HFF-Myc (cell line): ENCODE data around the gene DEPP1.
A peak's percentile ranks its signal among the peaks of the same experiment; 100 is the strongest.

Source experiments
- DNase-seq: peaks from one replicate; pipeline ENCODE4 v3.0.0-alpha.2; 2011; ENCODE audit warnings: low read depth; ENCODE audit errors: extremely low read depth
- H3K4me3 ChIP-seq: replicated peaks from 2 replicates; pipeline ENCODE4 v1.5.1; 2011; ENCODE audit warnings: low read depth, mild to moderate bottlenecking, control low read depth, low read length
- TF ChIP-seq, protein P1 (sequence below): IDR thresholded peaks from 2 replicates; pipeline ENCODE4 v1.5.1; 2012; ENCODE audit warnings: mild to moderate bottlenecking, low read depth, low read length, control low read depth; ENCODE audit errors: missing control alignments

The DEPP1 gene

DNA sequence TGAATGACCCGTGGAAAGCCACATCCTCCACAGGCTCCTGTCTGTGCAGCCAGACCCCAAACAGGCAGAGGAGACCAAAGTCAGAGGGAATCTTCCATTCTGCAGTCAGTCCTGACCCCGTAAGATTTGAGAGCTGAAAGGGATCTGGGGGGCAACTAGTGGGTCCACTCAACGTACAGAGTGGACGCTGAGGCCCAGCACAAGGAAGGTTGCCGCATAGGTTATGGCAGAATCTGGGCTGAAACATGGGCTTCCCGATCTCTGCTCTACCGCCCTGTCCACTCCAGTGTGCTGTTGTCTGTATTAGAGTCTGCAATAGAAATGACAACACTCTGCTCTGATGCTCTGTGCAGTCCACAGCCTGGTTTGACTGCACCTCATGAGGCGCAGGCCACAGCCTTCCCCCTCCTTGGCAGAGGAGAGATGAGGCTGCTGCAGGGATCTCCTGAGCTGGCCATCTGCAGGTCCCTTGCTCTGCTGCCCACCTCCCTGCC lies 14.2 kb upstream of the DEPP1 start:
- TF ChIP-seq, protein P1, sequence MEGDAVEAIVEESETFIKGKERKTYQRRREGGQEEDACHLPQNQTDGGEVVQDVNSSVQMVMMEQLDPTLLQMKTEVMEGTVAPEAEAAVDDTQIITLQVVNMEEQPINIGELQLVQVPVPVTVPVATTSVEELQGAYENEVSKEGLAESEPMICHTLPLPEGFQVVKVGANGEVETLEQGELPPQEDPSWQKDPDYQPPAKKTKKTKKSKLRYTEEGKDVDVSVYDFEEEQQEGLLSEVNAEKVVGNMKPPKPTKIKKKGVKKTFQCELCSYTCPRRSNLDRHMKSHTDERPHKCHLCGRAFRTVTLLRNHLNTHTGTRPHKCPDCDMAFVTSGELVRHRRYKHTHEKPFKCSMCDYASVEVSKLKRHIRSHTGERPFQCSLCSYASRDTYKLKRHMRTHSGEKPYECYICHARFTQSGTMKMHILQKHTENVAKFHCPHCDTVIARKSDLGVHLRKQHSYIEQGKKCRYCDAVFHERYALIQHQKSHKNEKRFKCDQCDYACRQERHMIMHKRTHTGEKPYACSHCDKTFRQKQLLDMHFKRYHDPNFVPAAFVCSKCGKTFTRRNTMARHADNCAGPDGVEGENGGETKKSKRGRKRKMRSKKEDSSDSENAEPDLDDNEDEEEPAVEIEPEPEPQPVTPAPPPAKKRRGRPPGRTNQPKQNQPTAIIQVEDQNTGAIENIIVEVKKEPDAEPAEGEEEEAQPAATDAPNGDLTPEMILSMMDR: no peak
- no peak for DNase-seq
- no peak overlapping the region for H3K4me3 ChIP-seq

DNA sequence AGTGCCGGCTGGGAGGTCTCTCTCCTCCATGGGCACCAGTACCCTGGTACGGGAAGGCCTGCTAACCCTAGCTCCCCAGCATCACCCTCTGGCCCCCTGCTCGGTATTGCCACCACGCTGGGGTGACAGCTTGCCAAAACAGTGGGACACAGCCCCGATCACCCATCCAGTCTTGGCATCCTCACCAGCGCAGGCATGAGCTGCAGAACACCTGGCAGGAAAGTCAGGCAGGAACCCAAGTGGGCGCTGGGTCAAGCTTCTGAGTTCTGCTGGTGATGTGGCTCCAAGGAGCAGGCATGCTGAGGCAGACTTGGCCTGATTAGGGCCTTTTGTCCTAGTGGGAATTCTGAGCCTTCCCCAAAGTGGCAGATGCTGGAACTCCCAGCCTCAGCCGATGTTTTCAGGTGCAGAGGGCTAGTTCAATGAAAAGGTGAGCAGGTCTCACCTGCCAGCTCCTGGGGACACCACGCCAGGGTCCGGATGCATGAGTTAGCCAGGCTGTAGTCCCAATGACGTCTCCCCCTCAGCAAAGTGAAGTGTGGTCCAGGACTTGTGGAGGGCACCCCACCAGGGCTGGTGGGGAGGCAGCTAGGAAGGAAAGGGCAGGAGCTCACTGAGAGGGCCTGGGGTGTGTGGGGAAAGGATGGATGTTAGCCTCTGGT lies 13.6 kb upstream of the DEPP1 start:
- TF ChIP-seq, protein P1: no peak
- no peak for DNase-seq
- H3K4me3 ChIP-seq: no peak overlapping the region

DNA sequence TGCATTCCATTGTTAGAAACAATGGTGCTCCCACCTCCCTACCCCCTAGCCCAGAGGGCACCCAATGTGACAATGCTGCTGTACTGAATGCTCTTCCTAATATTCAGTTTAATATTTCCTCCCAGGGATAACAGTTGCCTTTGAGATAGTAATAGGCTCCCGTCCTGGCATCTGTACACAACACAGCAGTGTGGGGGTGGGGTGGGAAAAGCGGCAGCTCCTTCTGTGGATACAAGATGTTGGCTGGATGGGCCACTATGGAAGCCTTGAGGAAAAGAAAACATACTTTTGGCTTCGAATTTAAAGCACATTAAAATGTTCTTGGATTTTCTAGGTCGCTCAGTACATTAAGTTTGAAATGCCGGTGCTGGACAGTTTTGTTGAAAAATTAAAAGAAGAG lies 13.0 kb upstream of the DEPP1 start:
- TF ChIP-seq, protein P1: no peak
- DNase-seq: no peak
- no peak overlapping the region for H3K4me3 ChIP-seq

DNA sequence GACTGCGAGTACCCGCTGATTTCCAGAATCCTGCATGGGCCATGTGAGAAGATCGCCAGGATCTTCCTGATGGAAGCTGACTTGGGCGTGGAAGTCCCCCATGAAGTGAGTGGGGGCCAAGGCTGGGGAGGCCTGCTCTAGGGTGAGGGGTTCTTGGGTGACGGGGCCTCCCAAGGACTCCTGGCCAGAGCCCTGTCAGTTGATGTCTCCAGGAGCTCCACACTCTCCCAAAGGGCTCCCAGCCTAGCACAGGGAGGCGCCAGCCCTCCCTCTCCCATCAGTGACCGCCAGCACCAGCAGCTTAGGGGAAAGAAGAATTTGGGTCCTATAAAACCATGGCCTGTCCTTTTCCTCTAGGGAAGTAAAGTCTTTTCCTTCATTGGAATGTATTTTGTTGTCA lies 12.4 kb upstream of the DEPP1 start:
- H3K4me3 ChIP-seq: no peak overlapping the region
- no peak for DNase-seq
- TF ChIP-seq, protein P1: no peak

DNA sequence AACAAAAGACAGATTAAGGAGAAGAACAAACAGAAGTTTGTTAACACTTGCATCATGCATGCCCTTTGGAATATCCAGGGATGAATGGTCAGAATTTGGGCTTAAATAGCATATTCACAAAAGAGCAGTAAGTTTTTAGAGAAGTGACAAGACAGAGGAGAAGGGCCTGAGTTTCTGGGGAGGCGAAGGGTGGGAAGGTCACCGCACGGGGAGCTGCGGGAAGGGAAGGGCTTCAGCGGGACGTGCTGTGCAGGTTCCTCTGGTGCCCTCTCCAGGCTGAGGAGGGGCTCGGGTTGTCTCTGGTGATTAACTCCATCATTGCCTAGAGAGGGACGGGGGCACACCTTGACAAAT lies 11.7 kb upstream of the DEPP1 start:
- TF ChIP-seq, protein P1: peak; percentile 24
- DNase-seq: no peak
- H3K4me3 ChIP-seq: no peak overlapping the region

DNA sequence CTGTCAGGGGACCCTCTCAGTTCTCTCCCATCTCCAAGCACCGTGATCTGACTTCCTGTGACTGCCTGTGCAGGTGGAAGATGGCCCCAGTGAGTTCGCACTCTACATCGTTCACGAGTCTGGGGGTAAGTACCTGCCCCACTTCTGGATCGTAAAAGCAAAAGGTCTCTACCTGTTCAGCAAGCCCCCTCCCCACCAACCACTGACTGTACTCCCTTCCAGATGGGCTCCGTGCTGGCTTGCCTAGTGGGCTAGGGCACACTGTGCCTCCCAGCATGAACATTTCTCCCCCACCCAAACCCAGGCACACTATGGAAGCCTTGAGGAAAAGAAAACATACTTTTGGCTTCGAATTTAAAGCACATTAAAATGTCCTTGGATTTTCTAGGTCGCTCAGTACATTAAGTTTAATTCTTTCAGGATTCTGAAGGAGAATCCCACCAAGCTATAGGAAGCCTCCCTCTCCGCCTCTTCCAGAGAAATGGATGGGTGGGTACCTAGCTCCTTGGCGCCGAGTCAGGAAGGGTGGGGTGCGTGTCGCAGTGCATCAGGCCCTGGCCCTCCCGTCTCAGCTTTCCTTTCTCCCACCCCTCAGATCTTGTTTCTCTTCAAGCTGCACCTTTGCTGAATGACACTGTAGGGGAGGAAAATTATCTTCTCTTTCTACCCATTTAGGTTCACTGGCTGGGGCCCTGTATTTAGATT lies 11.1 kb upstream of the DEPP1 start:
- TF ChIP-seq, protein P1: no peak
- DNase-seq: no peak
- H3K4me3 ChIP-seq: no peak overlapping the region
